ENCODE data around the gene ANXA11. TPM values are rescaled to one million over a fixed set of nuclear protein-coding genes. Genes with fewer than 3 reads are reported as not detected.
"Not testable (repeated sequence)": the region's sequence is repeated elsewhere in the genome, so short reads cannot be mapped to it uniquely, and the experiment has no call there.

Gene ANXA11
- total RNA-seq, 2 donors from 2014 or later: 224 to 266 TPM

DNA sequence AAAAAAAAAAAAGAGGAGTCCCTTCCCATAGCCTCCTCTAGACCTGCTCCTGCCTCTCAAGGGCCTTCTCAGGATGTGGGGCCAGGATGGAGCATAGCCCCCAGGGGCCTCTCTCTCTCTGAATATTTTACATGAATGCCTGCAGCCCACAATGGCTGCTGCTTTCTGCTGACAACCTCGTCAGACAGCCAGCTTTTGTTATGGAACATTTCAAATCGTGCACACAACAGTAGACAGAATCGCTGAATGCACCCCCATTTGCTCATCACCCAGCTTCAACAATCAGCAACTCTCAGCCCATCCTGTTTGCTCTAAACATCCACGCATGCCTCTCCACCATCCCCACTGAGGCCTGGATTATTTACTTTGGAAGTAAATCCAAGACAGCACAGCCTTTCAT, 67.4 kb downstream of the ANXA11 start:
- no peaks in the 10 kb centered on the region for H3K9me3 ChIP-seq
- peak; percentile 57 for DNase-seq (ENCODE audit: low spot score)
- H3K27me3 ChIP-seq: no peaks in the 10 kb centered on the region
- peak overlapping the region; percentile 70 to 89 for H3K27ac ChIP-seq
- H3K4me1 ChIP-seq: peaks cover 0 to 28% of the 10 kb centered on the region in 2 donors
- no peak overlapping the region for H3K4me3 ChIP-seq
- no peaks in the 10 kb centered on the region for H3K36me3 ChIP-seq
- TF ChIP-seq, protein P1, sequence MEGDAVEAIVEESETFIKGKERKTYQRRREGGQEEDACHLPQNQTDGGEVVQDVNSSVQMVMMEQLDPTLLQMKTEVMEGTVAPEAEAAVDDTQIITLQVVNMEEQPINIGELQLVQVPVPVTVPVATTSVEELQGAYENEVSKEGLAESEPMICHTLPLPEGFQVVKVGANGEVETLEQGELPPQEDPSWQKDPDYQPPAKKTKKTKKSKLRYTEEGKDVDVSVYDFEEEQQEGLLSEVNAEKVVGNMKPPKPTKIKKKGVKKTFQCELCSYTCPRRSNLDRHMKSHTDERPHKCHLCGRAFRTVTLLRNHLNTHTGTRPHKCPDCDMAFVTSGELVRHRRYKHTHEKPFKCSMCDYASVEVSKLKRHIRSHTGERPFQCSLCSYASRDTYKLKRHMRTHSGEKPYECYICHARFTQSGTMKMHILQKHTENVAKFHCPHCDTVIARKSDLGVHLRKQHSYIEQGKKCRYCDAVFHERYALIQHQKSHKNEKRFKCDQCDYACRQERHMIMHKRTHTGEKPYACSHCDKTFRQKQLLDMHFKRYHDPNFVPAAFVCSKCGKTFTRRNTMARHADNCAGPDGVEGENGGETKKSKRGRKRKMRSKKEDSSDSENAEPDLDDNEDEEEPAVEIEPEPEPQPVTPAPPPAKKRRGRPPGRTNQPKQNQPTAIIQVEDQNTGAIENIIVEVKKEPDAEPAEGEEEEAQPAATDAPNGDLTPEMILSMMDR (IDR thresholded peaks at IDR 0.05): no peak

DNA sequence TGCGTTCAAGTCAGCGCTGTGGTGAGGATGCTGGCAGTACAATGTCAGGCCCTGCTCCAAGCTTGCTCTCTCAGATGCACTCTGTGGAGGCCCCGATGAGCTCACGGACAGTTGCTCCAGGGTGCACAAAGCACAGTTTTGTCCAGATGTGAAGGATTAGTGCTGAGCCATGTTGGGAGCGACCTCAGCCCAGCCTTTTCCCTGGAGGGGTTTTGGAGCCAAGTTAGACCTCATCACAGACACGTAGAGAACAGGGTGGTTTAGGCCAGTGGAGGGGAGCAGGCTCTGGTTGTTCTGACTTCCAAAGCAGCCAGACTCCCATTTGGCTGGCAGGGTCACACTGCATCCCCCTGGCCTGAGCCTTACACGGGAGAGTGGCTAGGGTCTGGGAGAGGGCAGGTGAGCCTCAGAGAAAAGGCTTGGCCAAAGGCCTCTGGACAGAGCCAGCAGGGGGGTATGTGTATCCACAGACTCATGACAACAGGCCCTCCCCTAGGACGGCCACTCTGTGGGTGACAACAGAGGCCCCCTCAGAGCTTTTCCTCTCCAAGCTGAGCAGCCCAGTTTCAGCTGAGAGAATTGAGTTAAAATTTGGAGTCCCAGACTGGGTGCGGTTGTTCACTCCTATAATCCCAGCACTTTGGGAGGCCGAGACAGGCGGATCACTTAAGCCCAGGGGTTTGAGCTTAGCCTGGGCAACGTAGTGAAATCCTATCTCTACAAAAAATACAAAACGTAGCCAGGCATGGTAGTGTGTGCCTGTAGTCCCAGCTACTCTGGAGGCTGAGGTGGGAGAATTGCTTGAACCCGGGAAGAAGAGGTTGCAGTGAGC, 68.1 kb downstream of the ANXA11 start:
- TF ChIP-seq, protein P1 (IDR thresholded peaks at IDR 0.05): no peak

DNA sequence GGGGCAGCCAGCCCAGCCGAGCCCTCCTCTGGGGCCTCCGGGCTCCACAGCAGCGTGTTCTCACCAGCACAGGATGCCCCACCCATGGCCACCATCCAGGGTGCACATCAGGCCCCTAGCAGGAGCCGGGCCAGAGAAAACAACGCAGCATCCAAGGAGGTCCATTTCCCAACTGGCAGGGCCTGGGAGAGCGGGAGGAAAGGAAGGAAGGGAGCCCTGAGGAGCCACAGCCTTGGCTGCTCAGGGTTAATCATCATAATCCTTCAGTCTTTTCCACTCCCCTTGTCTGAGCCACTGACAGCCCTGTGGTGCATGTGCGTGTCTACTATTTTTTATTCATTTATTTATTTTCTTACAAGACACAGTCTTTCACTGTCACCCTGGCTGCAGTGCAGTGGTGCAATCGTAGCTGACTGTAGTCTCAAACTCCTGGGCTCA, 69.2 kb downstream of the ANXA11 start:
- TF ChIP-seq, protein P1 (IDR thresholded peaks at IDR 0.05): no peak
- Histone ChIP-seq H3K27ac (peak overlapping the region; percentile 59 to 89), H3K36me3 (no peaks in the 10 kb centered on the region), H3K9me3 (no peaks in the 10 kb centered on the region), H3K27me3 (no peaks in the 10 kb centered on the region), H3K4me1 (peaks cover 0 to 33% of the 10 kb centered on the region in 2 donors), H3K4me3 (no peak overlapping the region)
- DNase-seq (ENCODE audit: low spot score): peak; percentile 94

More for the DNA sequence above, 68.1 kb downstream of the ANXA11 start:
- Histone ChIP-seq H3K36me3 (no peaks in the 10 kb centered on the region), H3K4me3 (no peak overlapping the region), H3K27ac (peak overlapping the region; percentile 70 to 89), H3K4me1 (peaks cover 0 to 31% of the 10 kb centered on the region in 2 donors), H3K9me3 (no peaks in the 10 kb centered on the region), H3K27me3 (no peaks in the 10 kb centered on the region)
- peak; percentile 85 for DNase-seq (ENCODE audit: low spot score)

DNA sequence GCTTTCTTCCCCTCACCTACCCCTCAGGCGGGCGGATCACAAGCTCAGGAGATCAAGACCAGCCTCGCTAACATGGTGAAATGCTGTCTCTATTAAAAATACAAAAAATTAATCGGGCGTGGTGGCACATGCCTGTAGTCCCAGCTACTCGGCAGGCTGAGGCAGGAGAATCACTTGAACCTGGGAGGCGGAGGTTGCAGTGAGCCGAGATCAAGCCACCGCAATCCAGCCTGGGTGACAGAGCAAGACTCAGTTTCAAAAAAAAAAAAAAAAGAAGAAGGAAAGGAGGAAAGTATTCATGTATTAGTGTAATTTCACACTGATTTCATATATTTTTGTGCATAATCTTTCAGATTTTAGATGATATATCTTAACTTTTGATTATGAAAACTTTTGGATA, 71.7 kb downstream of the ANXA11 start:
- DNase-seq (ENCODE audit: low spot score): peak; percentile 55
- Histone ChIP-seq H3K4me3 (peak overlapping the region; percentile 50 to 61), H3K27ac (peak overlapping the region; percentile 75 to 89), H3K4me1 (peaks cover 0 to 33% of the 10 kb centered on the region in 2 donors)
- H3K36me3 ChIP-seq, H3K9me3 ChIP-seq, H3K27me3 ChIP-seq: not testable (repeated sequence)

DNA sequence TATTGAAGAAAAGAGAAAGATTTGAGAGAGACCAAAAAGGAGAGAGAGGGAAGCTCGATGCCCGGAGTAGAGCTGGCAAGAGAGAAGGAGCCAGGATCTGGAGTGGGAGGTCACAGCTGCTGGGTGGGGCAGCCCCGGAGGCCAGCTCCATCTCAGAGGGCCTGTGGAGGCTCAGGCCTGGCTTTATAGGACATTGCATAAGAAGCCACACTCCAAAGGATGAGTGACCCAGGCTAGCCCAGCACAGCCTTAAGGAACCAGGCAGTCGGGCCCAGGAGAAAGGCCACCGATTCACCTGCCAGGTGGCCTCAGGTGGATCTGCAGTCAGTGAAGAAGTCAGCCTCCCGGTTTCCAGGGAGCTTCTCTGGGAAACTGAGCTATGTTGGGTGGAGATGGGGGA, 72.1 kb downstream of the ANXA11 start:
- H3K9me3 ChIP-seq: no peaks in the 10 kb centered on the region
- peak; percentile 86 for DNase-seq (ENCODE audit: low spot score)
- peak overlapping the region; percentile 50 to 61 for H3K4me3 ChIP-seq
- H3K4me1 ChIP-seq: peaks cover 0 to 33% of the 10 kb centered on the region in 2 donors
- TF ChIP-seq, protein P1 (IDR thresholded peaks at IDR 0.05): no peak
- no peaks in the 10 kb centered on the region for H3K36me3 ChIP-seq
- no peaks in the 10 kb centered on the region for H3K27me3 ChIP-seq
- H3K27ac ChIP-seq: peak overlapping the region; percentile 75 to 89

DNA sequence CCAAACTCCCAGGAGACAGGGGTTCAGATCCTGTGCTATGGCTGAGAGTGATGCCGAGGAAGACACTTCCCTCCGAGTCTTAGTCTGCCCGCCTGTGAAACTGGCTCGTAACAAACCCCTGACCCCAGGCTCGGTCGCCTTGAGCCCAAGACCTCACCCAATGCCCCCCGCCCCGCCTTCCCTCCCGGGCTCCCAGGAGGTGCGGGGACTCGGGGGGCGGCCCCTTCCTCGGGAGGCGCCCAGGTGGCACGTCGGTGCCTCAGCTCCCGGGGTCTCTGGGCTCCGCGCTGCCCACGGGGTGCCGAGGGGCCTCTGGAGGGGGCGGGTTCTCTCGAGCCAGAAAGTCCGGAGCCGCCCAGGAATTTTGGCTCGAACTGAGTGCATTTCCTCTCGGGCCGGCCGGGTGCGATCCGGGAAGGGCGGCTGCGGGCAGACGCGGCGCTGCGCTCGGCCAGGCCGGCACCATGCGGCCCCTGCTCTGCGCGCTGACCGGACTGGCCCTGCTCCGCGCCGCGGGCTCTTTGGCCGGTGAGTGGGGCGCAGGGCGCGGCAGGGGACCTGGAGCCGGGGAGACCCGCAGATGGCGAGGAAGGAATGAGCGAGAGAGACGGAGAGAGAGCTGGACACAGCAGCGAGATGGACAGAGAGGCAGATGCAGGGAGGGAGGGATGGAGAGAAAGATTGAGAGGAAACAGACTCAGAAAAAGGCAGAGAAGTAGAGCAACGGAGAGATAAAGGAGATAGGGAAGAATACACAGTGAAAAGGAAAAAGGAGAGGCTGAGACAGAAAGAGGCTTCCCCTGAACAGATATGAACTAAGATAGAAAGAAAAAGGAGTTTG, 72.8 kb downstream of the ANXA11 start, which contains the start of gene PLAC9:
Gene PLAC9, plus strand, starts transcription at position 432 of the 841 bp plus-strand sequence. Its CDS starts 33 bp downstream, at position 465.
- no peaks in the 10 kb centered on the region for H3K9me3 ChIP-seq
- peak; percentile 55 for DNase-seq (ENCODE audit: low spot score)
- H3K4me3 ChIP-seq: peak within 1 kb of the TSS; percentile 50 to 61
- H3K27ac ChIP-seq: peak within 1 kb of the TSS; percentile 75 to 89
- TF ChIP-seq, protein P1 (IDR thresholded peaks at IDR 0.05): no peak
- peaks cover 0 to 27% of the 10 kb centered on the region in 2 donors for H3K4me1 ChIP-seq
- H3K27me3 ChIP-seq: no peaks in the 10 kb centered on the region
- no peaks in the 10 kb centered on the region for H3K36me3 ChIP-seq

Measured in right atrium auricular region (tissue), 2 donors.